Activated CD4-positive, alpha-beta memory T cell treated with anti-CD3 and anti-CD28 coated beads, Interleukin-2, amount 10 ng/mL, durations not matched to agents 7 days and 5 days (primary cell): ENCODE measurements around the gene TSC22D2. TPM values are rescaled to one million over a fixed set of nuclear protein-coding genes. Genes with fewer than 3 reads are reported as not detected.
A peak's percentile ranks its signal among the peaks of the same experiment; 100 is the strongest.

ENCODE experiments used
- CTCF ChIA-PET: fragments of 350-600 bp; sonication (Branson Sonifier 250); formaldehyde crosslinking; loops from one replicate; lab custom pipeline; 2021; ENCODE audit warnings: antibody characterized with exemption, inconsistent platforms; lab: Charles Lee
- POLR2A ChIA-PET: fragments of 350-600 bp; sonication (Branson Sonifier 250); formaldehyde crosslinking; loops from one replicate; lab custom pipeline; 2021; ENCODE audit warnings: antibody characterized with exemption; lab: Charles Lee
- DNase-seq: peaks from one replicate; pipeline ENCODE4 v3.0.0-alpha.2; 2020
- H3K27ac Mint-ChIP-seq: one replicate; pipeline ENCODE4 v1.8.0; 2021; ENCODE audit warnings: mild to moderate bottlenecking, mixed read lengths
- H3K27me3 Mint-ChIP-seq: one replicate; pipeline ENCODE4 v1.8.0; 2021; ENCODE audit warnings: mixed read lengths
- H3K36me3 Mint-ChIP-seq: one replicate; pipeline ENCODE4 v1.8.0; 2021; ENCODE audit warnings: low read depth, mixed read lengths
- H3K4me1 Mint-ChIP-seq: one replicate; pipeline ENCODE4 v1.8.0; 2021; ENCODE audit warnings: mixed read lengths
- H3K4me3 Mint-ChIP-seq: one replicate; pipeline ENCODE4 v1.8.0; 2021; ENCODE audit warnings: mild to moderate bottlenecking, mixed read lengths
- H3K9me3 Mint-ChIP-seq: one replicate; pipeline ENCODE4 v1.8.0; 2021; ENCODE audit warnings: mixed read lengths
- total RNA-seq, 2 experiments: library from RNA; stranded (reverse); gene quantifications; one replicate each; pipeline ENCODE4 v1.2.3, GENCODE V29; 2021

Gene TSC22D2
- total RNA-seq, 2 experiments from 2014 or later, result 13.9 to 15.0 TPM

GRCh38 chr3:150391161-150391560, 16.9 kb upstream of the TSC22D2 start:
- peaks cover 2% of the 10 kb centered on the region for H3K4me1 Mint-ChIP-seq
- no peaks in the 10 kb centered on the region for H3K36me3 Mint-ChIP-seq
- H3K27me3 Mint-ChIP-seq, result peaks cover 1% of the 10 kb centered on the region
- no peaks in the 10 kb centered on the region for H3K9me3 Mint-ChIP-seq
- CTCF ChIA-PET, result no interaction called here
- H3K27ac Mint-ChIP-seq, result no peak overlapping the region
- DNase-seq, result no peak
- no peak overlapping the region for H3K4me3 Mint-ChIP-seq
- POLR2A ChIA-PET, result no interaction called here

GRCh38 chr3:150393745-150394144, 14.4 kb upstream of the TSC22D2 start:
- H3K9me3 Mint-ChIP-seq, result no peaks in the 10 kb centered on the region
- H3K27ac Mint-ChIP-seq, result no peak overlapping the region
- ChIA-PET CTCF (interaction anchor here (1.0 kb wide), 1 partner anchor 9 kb away, joined by 3 read pairs; no protein-coding TSS in a partner anchor), POLR2A (interaction anchor here (1.4 kb wide), 1 partner anchor 26 kb away, joined by 3 read pairs; no protein-coding TSS in a partner anchor)
- peaks cover 4% of the 10 kb centered on the region for H3K27me3 Mint-ChIP-seq
- no peaks in the 10 kb centered on the region for H3K36me3 Mint-ChIP-seq
- H3K4me3 Mint-ChIP-seq, result no peak overlapping the region
- peaks cover 2% of the 10 kb centered on the region for H3K4me1 Mint-ChIP-seq
- no peak for DNase-seq

GRCh38 chr3:150394606-150395005, 13.5 kb upstream of the TSC22D2 start:
- Mint-ChIP-seq H3K27ac (no peak overlapping the region), H3K4me3 (no peak overlapping the region), H3K27me3 (peaks cover 8% of the 10 kb centered on the region), H3K4me1 (peaks cover 2% of the 10 kb centered on the region), H3K36me3 (no peaks in the 10 kb centered on the region), H3K9me3 (no peaks in the 10 kb centered on the region)
- ChIA-PET POLR2A (interaction anchor here (1.4 kb wide), 1 partner anchor 25 kb away, joined by 3 read pairs; no protein-coding TSS in a partner anchor), CTCF (interaction anchor here (1.0 kb wide), 1 partner anchor 10 kb away, joined by 3 read pairs; no protein-coding TSS in a partner anchor)
- DNase-seq, result no peak

GRCh38 chr3:150396491-150396890, 11.6 kb upstream of the TSC22D2 start:
- H3K4me1 Mint-ChIP-seq, result peaks cover 2% of the 10 kb centered on the region
- H3K36me3 Mint-ChIP-seq, result no peaks in the 10 kb centered on the region
- no peak overlapping the region for H3K27ac Mint-ChIP-seq
- ChIA-PET CTCF (interaction anchor here (1.1 to 1.5 kb wide), 2 partner anchors 12 kb away, joined by 4 to 6 read pairs; partner anchors contain the start of gene TSC22D2), POLR2A (interaction anchor here (1.0 kb wide), 2 partner anchors 11 to 13 kb away, joined by 3 to 5 read pairs; partner anchors contain the start of gene TSC22D2)
- H3K27me3 Mint-ChIP-seq, result peaks cover 8% of the 10 kb centered on the region
- no peak for DNase-seq
- no peaks in the 10 kb centered on the region for H3K9me3 Mint-ChIP-seq
- H3K4me3 Mint-ChIP-seq, result no peak overlapping the region

GRCh38 chr3:150396956-150397550, 11.0 kb upstream of the TSC22D2 start:
- POLR2A ChIA-PET, result interaction anchor here (1.0 kb wide), 2 partner anchors 11 to 13 kb away, joined by 3 to 5 read pairs; partner anchors contain the start of gene TSC22D2
- no peak for DNase-seq
- Mint-ChIP-seq H3K4me1 (no peaks in the 10 kb centered on the region), H3K27me3 (peaks cover 8% of the 10 kb centered on the region), H3K27ac (no peak overlapping the region), H3K9me3 (no peaks in the 10 kb centered on the region), H3K4me3 (no peak overlapping the region), H3K36me3 (no peaks in the 10 kb centered on the region)
- CTCF ChIA-PET, result interaction anchor here (0.6 to 1.5 kb wide), 3 partner anchors 11 to 239 kb away, joined by 3 to 6 read pairs (median 4); partner anchors contain the start of gene TSC22D2

- POLR2A ChIA-PET, result no interaction called here
- Mint-ChIP-seq H3K4me1 (no peaks in the 10 kb centered on the region), H3K27ac (no peak overlapping the region), H3K9me3 (no peaks in the 10 kb centered on the region), H3K4me3 (no peak overlapping the region), H3K27me3 (peaks cover 10% of the 10 kb centered on the region), H3K36me3 (no peaks in the 10 kb centered on the region)
- CTCF ChIA-PET, result interaction anchor here (1.1 kb wide), 1 partner anchor 10 kb away, joined by 3 read pairs; no protein-coding TSS in a partner anchor
- no peak for DNase-seq
Observed at GRCh38 chr3:150399060-150399459, 9.0 kb upstream of the TSC22D2 start.

GRCh38 chr3:150401285-150401684, 6.8 kb upstream of the TSC22D2 start:
- DNase-seq, result no peak
- CTCF ChIA-PET, result interaction anchor here (1.1 kb wide), 1 partner anchor 25 kb away, joined by 3 read pairs; no protein-coding TSS in a partner anchor
- no peaks in the 10 kb centered on the region for H3K4me1 Mint-ChIP-seq
- H3K27ac Mint-ChIP-seq, result no peak overlapping the region
- no peaks in the 10 kb centered on the region for H3K36me3 Mint-ChIP-seq
- peaks cover 11% of the 10 kb centered on the region for H3K27me3 Mint-ChIP-seq
- no peaks in the 10 kb centered on the region for H3K9me3 Mint-ChIP-seq
- POLR2A ChIA-PET, result interaction anchor here (0.9 kb wide), 1 partner anchor 10 kb away, joined by 3 read pairs; no protein-coding TSS in a partner anchor
- no peak overlapping the region for H3K4me3 Mint-ChIP-seq

- CTCF ChIA-PET, result no interaction called here
Observed at GRCh38 chr3:150402217-150402616, 5.9 kb upstream of the TSC22D2 start.

GRCh38 chr3:150404023-150404422, 4.1 kb upstream of the TSC22D2 start:
- CTCF ChIA-PET, result no interaction called here
- H3K36me3 Mint-ChIP-seq, result no peaks in the 10 kb centered on the region
- peaks cover 10% of the 10 kb centered on the region for H3K4me1 Mint-ChIP-seq
- DNase-seq, result no peak
- no peaks in the 10 kb centered on the region for H3K9me3 Mint-ChIP-seq
- no peak overlapping the region for H3K4me3 Mint-ChIP-seq
- no peak overlapping the region for H3K27ac Mint-ChIP-seq
- POLR2A ChIA-PET, result no interaction called here
- peaks cover 9% of the 10 kb centered on the region for H3K27me3 Mint-ChIP-seq

More at GRCh38 chr3:150402217-150402616, 5.9 kb upstream of the TSC22D2 start:
- POLR2A ChIA-PET, result interaction anchor here (0.9 kb wide), 1 partner anchor 9 kb away, joined by 3 read pairs; no protein-coding TSS in a partner anchor
- DNase-seq, result no peak
- no peak overlapping the region for H3K4me3 Mint-ChIP-seq
- H3K9me3 Mint-ChIP-seq, result no peaks in the 10 kb centered on the region
- H3K27me3 Mint-ChIP-seq, result peaks cover 11% of the 10 kb centered on the region
- H3K4me1 Mint-ChIP-seq, result peaks cover 4% of the 10 kb centered on the region
- no peaks in the 10 kb centered on the region for H3K36me3 Mint-ChIP-seq
- H3K27ac Mint-ChIP-seq, result no peak overlapping the region

- DNase-seq, result no peak
- CTCF ChIA-PET, result interaction anchor here (0.7 to 5.7 kb wide), 3 partner anchors 10 to 139 kb away, joined by 3 to 37 read pairs (median 4); partner anchors contain the start of genes EIF2A and SERP1
Observed at GRCh38 chr3:150407051-150407807, 869 bp upstream of the TSC22D2 start.

GRCh38 chr3:150407808-150408220, 284 bp upstream of the TSC22D2 start:
- ChIA-PET CTCF (interaction anchor here (0.9 to 5.7 kb wide), 4 partner anchors 11 to 439 kb away, joined by 3 to 37 read pairs (median 4); partner anchors contain the start of gene SELENOT), POLR2A (interaction anchor here (1.0 to 7.3 kb wide), 14 partner anchors 11 to 799 kb away, joined by 3 to 109 read pairs (median 5); partner anchors contain the start of genes EIF2A, SELENOT, SERP1 and SIAH2)
- Mint-ChIP-seq H3K27ac (peak overlapping the region; percentile 91), H3K4me3 (peak overlapping the region; percentile 80), H3K9me3 (no peaks in the 10 kb centered on the region), H3K27me3 (peaks cover 4% of the 10 kb centered on the region), H3K4me1 (peaks cover 27% of the 10 kb centered on the region), H3K36me3 (peaks cover 14% of the 10 kb centered on the region)
- DNase-seq, result no peak

More at GRCh38 chr3:150407051-150407807, 869 bp upstream of the TSC22D2 start:
- Mint-ChIP-seq H3K27ac (peak overlapping the region; percentile 91), H3K36me3 (peaks cover 9% of the 10 kb centered on the region), H3K27me3 (peaks cover 5% of the 10 kb centered on the region), H3K4me3 (peak overlapping the region; percentile 80), H3K4me1 (peaks cover 21% of the 10 kb centered on the region), H3K9me3 (no peaks in the 10 kb centered on the region)
- POLR2A ChIA-PET, result interaction anchor here (1.0 to 7.3 kb wide), 7 partner anchors 11 to 356 kb away, joined by 3 to 109 read pairs (median 14); partner anchors contain the start of genes EIF2A, SELENOT, SERP1 and SIAH2

- H3K9me3 Mint-ChIP-seq, result no peaks in the 10 kb centered on the region
- peaks cover 38% of the 10 kb centered on the region for H3K4me1 Mint-ChIP-seq
- peak overlapping the region; percentile 70 for H3K4me3 Mint-ChIP-seq
- peak overlapping the region; percentile 91 for H3K27ac Mint-ChIP-seq
- H3K27me3 Mint-ChIP-seq, result peaks cover 4% of the 10 kb centered on the region
- ChIA-PET POLR2A (interaction anchor here (0.6 to 7.3 kb wide), 27 partner anchors 8 to 1835 kb away, joined by 3 to 109 read pairs (median 3); partner anchors contain the start of genes EIF2A, ERICH6, SELENOT and SERP1), CTCF (interaction anchor here (0.6 to 5.7 kb wide), 13 partner anchors 10 to 354 kb away, joined by 3 to 37 read pairs (median 4); partner anchors contain the start of genes EIF2A, SELENOT, SERP1 and SIAH2)
- no peak for DNase-seq
- H3K36me3 Mint-ChIP-seq, result peaks cover 16% of the 10 kb centered on the region
Observed at GRCh38 chr3:150409125-150409511, 1.0 kb downstream of the TSC22D2 start.
